HEK293T (cell line): Measurements from ENCODE around the gene MC1R.

Experiments
- CTCF ChIA-PET: fragments of 350-600 bp; formaldehyde crosslinking; extraction: SDS; loops from one replicate; lab custom pipeline; 2021; ENCODE audit warnings: antibody characterized with exemption, inconsistent platforms; lab: Yijun Ruan, JAX
- POLR2A ChIA-PET: fragments of 350-600 bp; formaldehyde crosslinking; extraction: SDS; loops from one replicate; lab custom pipeline; 2020; ENCODE audit warnings: antibody characterized with exemption, inconsistent platforms; lab: Yijun Ruan, JAX
- DNase-seq: peaks from one replicate; pipeline ENCODE4 v3.0.0; 2012; ENCODE audit warnings: mixed read lengths; ENCODE audit errors: extremely low spot score
- ARNT ChIP-seq: fragments of 450-650 bp; IDR thresholded peaks from 2 replicates; pipeline ENCODE4 v1.6.1; 2017; ENCODE audit warnings: mild to moderate bottlenecking
- BHLHE40 ChIP-seq: fragments of 450-650 bp; IDR thresholded peaks from 2 replicates; pipeline ENCODE4 v1.6.1; 2016; ENCODE audit warnings: mild to moderate bottlenecking, moderate library complexity, borderline replicate concordance
- CTBP1 ChIP-seq: fragments of 450-650 bp; IDR thresholded peaks from 2 replicates; pipeline ENCODE4 v1.6.1; 2016; ENCODE audit warnings: borderline replicate concordance
- ELF4 ChIP-seq: fragments of 450-650 bp; IDR thresholded peaks from 2 replicates; pipeline ENCODE4 v1.6.1; 2017; ENCODE audit warnings: antibody characterized with exemption
- FOXA1 ChIP-seq: fragments of 450-650 bp; IDR thresholded peaks from 2 replicates; pipeline ENCODE4 v1.6.1; 2016; ENCODE audit warnings: mild to moderate bottlenecking
- FOXK2 ChIP-seq: fragments of 450-650 bp; IDR thresholded peaks from 2 replicates; pipeline ENCODE4 v1.6.1; 2016; ENCODE audit warnings: mild to moderate bottlenecking
- FOXM1 ChIP-seq: fragments of 450-650 bp; IDR thresholded peaks from 2 replicates; pipeline ENCODE4 v1.6.1; 2017; ENCODE audit warnings: mild to moderate bottlenecking, borderline replicate concordance
- HDGF ChIP-seq: fragments of 450-650 bp; IDR thresholded peaks from 2 replicates; pipeline ENCODE4 v1.6.1; 2017; ENCODE audit warnings: antibody characterized with exemption, borderline replicate concordance
- L3MBTL2 ChIP-seq: fragments of 450-650 bp; conservative IDR thresholded peaks from 2 replicates; pipeline ENCODE4 v1.6.1; 2016; ENCODE audit warnings: mild to moderate bottlenecking
- LEF1 ChIP-seq: fragments of 450-650 bp; IDR thresholded peaks from 2 replicates; pipeline ENCODE4 v1.6.1; 2017; ENCODE audit warnings: mild to moderate bottlenecking, borderline replicate concordance
- NFRKB ChIP-seq: fragments of 450-650 bp; IDR thresholded peaks from 2 replicates; pipeline ENCODE4 v1.6.1; 2016; ENCODE audit warnings: mild to moderate bottlenecking, moderate library complexity
- SP1 ChIP-seq: fragments of 450-650 bp; IDR thresholded peaks from 2 replicates; pipeline ENCODE4 v1.6.1; 2017
- SUZ12 ChIP-seq: fragments of 450-650 bp; IDR thresholded peaks from 2 replicates; pipeline ENCODE4 v1.6.1; 2016; ENCODE audit warnings: mild to moderate bottlenecking
- TARDBP ChIP-seq: fragments of 450-650 bp; IDR thresholded peaks from 2 replicates; pipeline ENCODE4 v1.6.1; 2016
- ZNF384 ChIP-seq: fragments of 450-650 bp; IDR thresholded peaks from 2 replicates; pipeline ENCODE4 v1.6.1; 2016
- TF ChIP-seq, protein P1 (sequence below): fragments of 450-650 bp; IDR thresholded peaks from 2 replicates; pipeline ENCODE4 v1.6.1; 2016

MC1R gene

GRCh38 chr16:89949756-89950155 lies 31.1 kb downstream of the MC1R start:
- DNase-seq: no peak
- TF ChIP-seq LEF1 (no peak), BHLHE40 (no peak), FOXM1 (no peak), FOXA1 (no peak), ELF4 (no peak), HDGF (no peak)
- CTCF ChIA-PET: interaction anchor here (0.7 kb wide), 1 partner anchor 31 kb away, joined by 3 read pairs; the partner anchor contains the start of gene MC1R
- POLR2A ChIA-PET: interaction anchor here (0.8 to 1.7 kb wide), 3 partner anchors 11 to 23 kb away, joined by 3 read pairs; no protein-coding TSS in a partner anchor

DNA sequence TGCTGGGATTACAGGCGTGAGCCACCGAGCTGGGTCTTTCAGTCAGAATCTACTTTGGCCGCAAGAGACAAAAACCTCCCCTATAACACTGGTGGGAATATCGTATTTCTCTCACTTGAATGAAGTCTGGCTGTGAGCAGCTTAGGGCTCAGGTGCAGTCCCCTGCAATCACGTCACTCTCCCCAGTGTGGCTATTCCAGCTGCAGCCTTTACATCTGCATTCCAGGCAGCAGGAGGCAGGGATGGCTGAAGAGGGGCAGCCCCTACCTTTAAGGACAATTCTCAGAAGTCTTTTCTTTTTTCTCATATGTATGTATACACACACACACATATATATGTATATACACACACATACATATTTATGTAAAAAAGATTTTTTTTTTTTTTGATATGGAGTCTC lies 32.8 kb downstream of the MC1R start:
- ChIA-PET POLR2A (interaction anchor here (0.7 to 1.4 kb wide), 2 partner anchors 22 to 238 kb away, joined by 5 to 8 read pairs; no protein-coding TSS in a partner anchor), CTCF (no interaction called here)
- TF ChIP-seq SUZ12 (no peak), L3MBTL2 (no peak), BHLHE40 (no peak), ELF4 (no peak), ARNT (no peak), SP1 (no peak), HDGF (no peak), FOXA1 (no peak), TARDBP (no peak), FOXK2 (no peak), LEF1 (no peak), FOXM1 (no peak)
- TF ChIP-seq, protein P1, sequence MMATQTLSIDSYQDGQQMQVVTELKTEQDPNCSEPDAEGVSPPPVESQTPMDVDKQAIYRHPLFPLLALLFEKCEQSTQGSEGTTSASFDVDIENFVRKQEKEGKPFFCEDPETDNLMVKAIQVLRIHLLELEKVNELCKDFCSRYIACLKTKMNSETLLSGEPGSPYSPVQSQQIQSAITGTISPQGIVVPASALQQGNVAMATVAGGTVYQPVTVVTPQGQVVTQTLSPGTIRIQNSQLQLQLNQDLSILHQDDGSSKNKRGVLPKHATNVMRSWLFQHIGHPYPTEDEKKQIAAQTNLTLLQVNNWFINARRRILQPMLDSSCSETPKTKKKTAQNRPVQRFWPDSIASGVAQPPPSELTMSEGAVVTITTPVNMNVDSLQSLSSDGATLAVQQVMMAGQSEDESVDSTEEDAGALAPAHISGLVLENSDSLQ: no peak
- DNase-seq: no peak

DNA sequence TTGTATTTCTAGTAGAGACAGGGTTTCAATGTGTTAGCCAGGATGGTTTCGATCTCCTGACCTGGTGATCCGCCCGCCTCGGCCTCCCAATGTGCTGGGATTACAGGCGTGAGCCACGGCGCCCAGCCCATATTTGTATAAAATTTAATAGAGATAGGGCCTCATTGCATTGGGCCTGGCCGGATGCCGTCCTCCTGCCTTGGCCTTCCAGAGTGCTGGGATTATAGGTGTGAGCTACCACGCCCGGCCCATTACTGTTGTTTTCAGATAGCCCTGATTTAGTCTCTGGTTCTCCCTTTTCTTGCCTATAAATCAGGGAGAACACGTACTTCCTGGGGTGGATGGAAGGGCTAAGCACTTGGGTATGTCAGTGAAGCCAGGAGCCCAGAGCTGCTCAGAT lies 33.4 kb downstream of the MC1R start:
- ChIA-PET CTCF (no interaction called here), POLR2A (interaction anchor here (0.7 to 1.4 kb wide), 2 partner anchors 21 to 238 kb away, joined by 5 to 8 read pairs; no protein-coding TSS in a partner anchor)
- TF ChIP-seq FOXA1 (no peak), FOXK2 (no peak)
- no peak for DNase-seq

GRCh38 chr16:89952551-89952950 lies 33.9 kb downstream of the MC1R start:
- DNase-seq: no peak
- TF ChIP-seq FOXK2 (no peak), LEF1 (no peak)
- POLR2A ChIA-PET: no interaction called here
- CTCF ChIA-PET: no interaction called here

- no peak for DNase-seq
- ChIA-PET POLR2A (interaction anchor here (1.0 to 1.1 kb wide), 2 partner anchors 16 to 18 kb away, joined by 3 to 6 read pairs; no protein-coding TSS in a partner anchor), CTCF (no interaction called here)
- TF ChIP-seq HDGF: no peak
- TF ChIP-seq ZNF384: no peak
- TF ChIP-seq CTBP1: no peak
- no peak for TF ChIP-seq FOXK2
- TF ChIP-seq SUZ12: no peak
- TF ChIP-seq, protein P1: no peak
Observed at GRCh38 chr16:89953671-89954406, 35.2 kb downstream of the MC1R start.

- ChIA-PET POLR2A (interaction anchor here (1.0 to 1.1 kb wide), 2 partner anchors 16 to 18 kb away, joined by 3 to 6 read pairs; no protein-coding TSS in a partner anchor), CTCF (no interaction called here)
- no peak for TF ChIP-seq FOXK2
- TF ChIP-seq FOXA1: no peak
- TF ChIP-seq TARDBP: no peak
- TF ChIP-seq NFRKB: no peak
- TF ChIP-seq SP1: no peak
- no peak for TF ChIP-seq BHLHE40
- TF ChIP-seq LEF1: no peak
- TF ChIP-seq FOXM1: no peak
- TF ChIP-seq, protein P1: no peak
- no peak for TF ChIP-seq CTBP1
- TF ChIP-seq HDGF: no peak
- TF ChIP-seq ELF4: no peak
- no peak for TF ChIP-seq SUZ12
- no peak for TF ChIP-seq ARNT
- no peak for TF ChIP-seq L3MBTL2
- no peak for TF ChIP-seq ZNF384
- DNase-seq: no peak
Observed at GRCh38 chr16:89954462-89954861, 35.8 kb downstream of the MC1R start.

GRCh38 chr16:89955001-89955685 lies 36.5 kb downstream of the MC1R start:
- CTCF ChIA-PET: no interaction called here
- no peak for TF ChIP-seq BHLHE40
- no peak for TF ChIP-seq CTBP1
- TF ChIP-seq NFRKB: no peak
- no peak for TF ChIP-seq LEF1
- TF ChIP-seq SUZ12: no peak
- no peak for TF ChIP-seq SP1
- no peak for TF ChIP-seq FOXA1
- TF ChIP-seq, protein P1: no peak
- TF ChIP-seq ZNF384: no peak
- TF ChIP-seq TARDBP: no peak
- TF ChIP-seq FOXK2: no peak
- no peak for DNase-seq
- POLR2A ChIA-PET: interaction anchor here (1.0 kb wide), 1 partner anchor 15 kb away, joined by 3 read pairs; no protein-coding TSS in a partner anchor
